Astrocyte of the cerebellum (primary cell): ENCODE measurements around the gene KRTAP21-2.
"Not testable (repeated sequence)": the region's sequence is repeated elsewhere in the genome, so short reads cannot be mapped to it uniquely, and the experiment has no call there.

Experiments used
- DNase-seq: peaks from one replicate; pipeline ENCODE4 v3.0.0-alpha.2; 2011; ENCODE audit warnings: low read depth
- H3K4me3 ChIP-seq: 2 replicates; pipeline ENCODE4 v1.5.1; 2011; ENCODE audit warnings: mild to moderate bottlenecking, low read depth, low read length, moderate library complexity
- in situ Hi-C: cut with HindIII; loops from 2 replicates; pipeline ENCODE4 v1.10.0; 2017; ENCODE audit warnings: low sequenced_read_pairs
- TF ChIP-seq, protein P1 (sequence below): IDR thresholded peaks from 2 replicates; pipeline ENCODE4 v1.5.1; 2012; ENCODE audit warnings: low read length, low read depth, moderate library complexity, mild to moderate bottlenecking; ENCODE audit errors: missing control alignments

KRTAP21-2 gene

DNA sequence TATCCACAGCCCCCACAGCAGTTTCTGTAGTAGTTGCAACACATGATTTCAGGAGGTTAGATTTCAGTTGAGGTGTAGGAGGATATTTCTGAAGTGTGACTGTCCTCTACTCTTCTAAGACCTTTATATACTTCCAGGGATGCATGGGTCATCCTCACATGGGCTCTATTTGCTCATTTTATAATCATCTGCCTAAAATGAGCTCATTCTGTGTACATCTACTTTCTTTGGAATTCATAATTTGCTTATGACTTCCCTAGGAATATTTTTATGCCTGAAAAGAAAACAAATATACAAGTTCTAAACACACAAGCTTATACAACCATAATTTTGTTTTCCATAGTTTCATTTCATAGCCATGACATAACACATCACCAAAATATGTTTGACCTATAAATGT lies at the start of gene KRTAP21-2:
Gene KRTAP21-2, minus strand, starts transcription at position 101 of the 400 bp plus-strand sequence. Its CDS starts 57 bp downstream, at position 44.
- TF ChIP-seq, protein P1, sequence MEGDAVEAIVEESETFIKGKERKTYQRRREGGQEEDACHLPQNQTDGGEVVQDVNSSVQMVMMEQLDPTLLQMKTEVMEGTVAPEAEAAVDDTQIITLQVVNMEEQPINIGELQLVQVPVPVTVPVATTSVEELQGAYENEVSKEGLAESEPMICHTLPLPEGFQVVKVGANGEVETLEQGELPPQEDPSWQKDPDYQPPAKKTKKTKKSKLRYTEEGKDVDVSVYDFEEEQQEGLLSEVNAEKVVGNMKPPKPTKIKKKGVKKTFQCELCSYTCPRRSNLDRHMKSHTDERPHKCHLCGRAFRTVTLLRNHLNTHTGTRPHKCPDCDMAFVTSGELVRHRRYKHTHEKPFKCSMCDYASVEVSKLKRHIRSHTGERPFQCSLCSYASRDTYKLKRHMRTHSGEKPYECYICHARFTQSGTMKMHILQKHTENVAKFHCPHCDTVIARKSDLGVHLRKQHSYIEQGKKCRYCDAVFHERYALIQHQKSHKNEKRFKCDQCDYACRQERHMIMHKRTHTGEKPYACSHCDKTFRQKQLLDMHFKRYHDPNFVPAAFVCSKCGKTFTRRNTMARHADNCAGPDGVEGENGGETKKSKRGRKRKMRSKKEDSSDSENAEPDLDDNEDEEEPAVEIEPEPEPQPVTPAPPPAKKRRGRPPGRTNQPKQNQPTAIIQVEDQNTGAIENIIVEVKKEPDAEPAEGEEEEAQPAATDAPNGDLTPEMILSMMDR: no peak

DNA sequence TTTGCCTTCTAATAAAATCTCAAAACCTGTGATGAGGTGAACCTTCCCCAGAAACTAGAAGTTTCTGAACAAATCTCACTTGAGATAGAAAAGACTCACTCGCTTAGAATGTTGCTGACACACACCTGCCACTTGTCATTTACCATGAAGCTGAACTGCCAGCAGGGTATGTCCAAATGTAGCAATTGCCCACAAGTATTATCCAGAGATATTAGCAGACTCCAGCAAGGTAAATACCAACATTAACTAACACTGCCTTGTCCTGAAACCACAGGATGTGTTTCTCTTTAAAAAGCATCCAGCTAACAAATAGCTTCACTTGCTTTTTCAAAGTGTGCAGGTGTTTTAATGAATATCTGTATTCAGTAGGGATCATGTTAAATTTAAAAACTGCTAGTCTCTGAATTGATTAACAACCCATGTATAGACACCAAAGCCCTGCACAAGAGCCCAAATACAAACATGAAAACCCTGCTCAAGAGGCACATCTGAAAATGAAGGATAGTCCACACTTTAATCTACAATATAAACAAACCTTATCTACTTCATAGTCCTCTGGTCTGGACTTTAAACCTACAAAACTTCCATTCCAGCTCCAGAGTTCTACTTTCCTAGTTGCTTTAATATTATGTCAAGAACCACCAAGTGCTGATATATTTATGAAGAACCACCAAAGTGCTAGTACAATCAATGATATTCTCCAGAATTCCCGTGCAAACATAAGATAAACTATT lies 46.7 kb upstream of the KRTAP21-2 start:
- no peak for DNase-seq
- in situ Hi-C loops: no loop called here
- H3K4me3 ChIP-seq: no peak overlapping the region
- TF ChIP-seq, protein P1: no peak

More for the DNA sequence above, at the start of gene KRTAP21-2:
- no peak for DNase-seq
- H3K4me3 ChIP-seq: no peak within 1 kb of the TSS
- in situ Hi-C loops: no loop called here

- TF ChIP-seq, protein P1: no peak
- in situ Hi-C loops: no loop called here
Observed at GRCh38 chr21:30779249-30779648, 32.2 kb upstream of the KRTAP21-2 start.

GRCh38 chr21:30769724-30770431 lies 22.8 kb upstream of the KRTAP21-2 start:
- in situ Hi-C loops: no loop called here
- TF ChIP-seq, protein P1: no peak
- DNase-seq: no peak
- H3K4me3 ChIP-seq: no peak overlapping the region

More at GRCh38 chr21:30779249-30779648, 32.2 kb upstream of the KRTAP21-2 start:
- no peak overlapping the region for H3K4me3 ChIP-seq
- DNase-seq: no peak

GRCh38 chr21:30760776-30761175 lies 13.7 kb upstream of the KRTAP21-2 start:
- no peak overlapping the region for H3K4me3 ChIP-seq
- DNase-seq: no peak
- TF ChIP-seq, protein P1: no peak
- in situ Hi-C loops: no loop called here

DNA sequence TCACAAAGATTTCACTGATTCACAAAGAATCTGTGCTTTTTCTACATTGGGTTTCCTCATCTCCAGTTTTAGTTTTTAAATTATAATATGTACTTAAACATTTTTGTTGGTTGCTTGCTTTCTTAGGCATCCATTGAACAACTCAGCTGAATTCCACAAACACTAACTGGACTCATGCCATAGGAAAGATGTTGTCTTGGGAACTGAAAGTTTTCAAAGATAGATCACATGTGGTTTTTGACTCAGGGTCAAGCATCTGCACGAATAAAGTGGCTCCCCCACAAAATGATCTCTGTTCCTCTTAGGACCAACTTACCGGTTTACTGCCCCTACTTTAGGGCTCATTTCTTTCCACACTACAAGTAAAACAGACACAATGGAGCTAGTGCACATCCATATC lies 11.2 kb upstream of the KRTAP21-2 start:
- no peak overlapping the region for H3K4me3 ChIP-seq
- in situ Hi-C loops: no loop called here
- TF ChIP-seq, protein P1: no peak
- DNase-seq: no peak

GRCh38 chr21:30755328-30755727 lies 8.3 kb upstream of the KRTAP21-2 start, which contains the start of gene KRTAP21-1:
Gene KRTAP21-1 (minus strand): TSS chr21:30755428. CDS start chr21:30755378, 50 bp downstream.
- in situ Hi-C loops: not testable (repeated sequence)

More at GRCh38 chr21:30755328-30755727, 8.3 kb upstream of the KRTAP21-2 start, which contains the start of gene KRTAP21-1:
- H3K4me3 ChIP-seq, DNase-seq: not testable (repeated sequence)
